ENCODE measurements around the gene APLN. TPM values are rescaled to one million over a fixed set of nuclear protein-coding genes. Genes with fewer than 3 reads are reported as not detected.

Gene APLN
- total and polyA plus RNA-seq, 10 donors, result 0.09 to 2.0 (median 0.26) TPM; not detected in 2

- peaks cover 0 to 26% (median 15%) of the 10 kb centered on the region in 6 donors for H3K4me1 ChIP-seq
- intact Hi-C loops (cut with DNase I; ENCODE audit: low total_unique reads), result no loop called here
- DNase-seq, result no peak
- no peaks in the 10 kb centered on the region for H3K9me3 ChIP-seq
- WGBS, 5 donors, result 46 to 75% (median 66%) methylated on average over 6 to 10 of the region's 10 CpGs
- TF ChIP-seq POLR2A (IDR thresholded peaks at IDR 0.05), result no peak
- H3K4me3 ChIP-seq, result peak overlapping the region in 3 of 8 donors; percentile 44 to 70 (median 50)
- peaks cover 0 to 38% (median 16%) of the 10 kb centered on the region in 7 donors for H3K27me3 ChIP-seq (replicated peaks in 1 of 7)
- no peaks in the 10 kb centered on the region for H3K36me3 ChIP-seq
- H3K27ac ChIP-seq, result no peak overlapping the region
These were observed 1.4 kb downstream of the APLN start for GRCh38 chrX:129653181-129653970.

- no peak overlapping the region for H3K27ac ChIP-seq
- no peak overlapping the region for H3K4me3 ChIP-seq
- no peak for TF ChIP-seq POLR2A (IDR thresholded peaks at IDR 0.05)
- TF ChIP-seq CTCF (IDR thresholded peaks at IDR 0.05 in 8 of 11, conservative IDR thresholded peaks at IDR 0.05 in 3 of 11), result no peak
- no peaks in the 10 kb centered on the region for H3K36me3 ChIP-seq
- intact Hi-C loops (cut with DNase I; ENCODE audit: low total_unique reads), result no loop called here
- WGBS, 5 donors, result 70 to 98% (median 86%) methylated on average over 8 of the region's 8 CpGs
- H3K9me3 ChIP-seq, result no peaks in the 10 kb centered on the region
- peaks cover 0 to 38% (median 16%) of the 10 kb centered on the region in 7 donors for H3K27me3 ChIP-seq (replicated peaks in 1 of 7)
- H3K4me1 ChIP-seq, result peaks cover 0 to 26% (median 15%) of the 10 kb centered on the region in 6 donors
- no peak for DNase-seq
These were observed 2.1 kb downstream of the APLN start for GRCh38 chrX:129652565-129653169.

- intact Hi-C loops (cut with DNase I; ENCODE audit: low total_unique reads), result no loop called here
- Histone ChIP-seq H3K27ac (no peak overlapping the region), H3K4me1 (peaks cover 0 to 26% (median 15%) of the 10 kb centered on the region in 6 donors), H3K4me3 (no peak overlapping the region), H3K36me3 (no peaks in the 10 kb centered on the region), H3K9me3 (no peaks in the 10 kb centered on the region), H3K27me3 (replicated peaks in 1 of 7) (peaks cover 0 to 38% (median 16%) of the 10 kb centered on the region in 7 donors)
- DNase-seq, result no peak
- WGBS, 5 donors, result 78 to 88% (median 86%) methylated on average over 10 to 14 of the region's 14 CpGs
- TF ChIP-seq POLR2AphosphoS5 (IDR thresholded peaks at IDR 0.05) (no peak), CTCF (IDR thresholded peaks at IDR 0.05 in 8 of 11, conservative IDR thresholded peaks at IDR 0.05 in 3 of 11) (no peak), POLR2A (IDR thresholded peaks at IDR 0.05) (no peak)
These were observed 2.8 kb downstream of the APLN start for GRCh38 chrX:129651756-129652564.

GRCh38 chrX:129650821-129651510, 3.8 kb downstream of the APLN start:
- Histone ChIP-seq H3K9me3 (no peaks in the 10 kb centered on the region), H3K27ac (no peak overlapping the region), H3K4me1 (peaks cover 0 to 26% (median 15%) of the 10 kb centered on the region in 6 donors), H3K27me3 (replicated peaks in 1 of 7) (peaks cover 0 to 38% (median 16%) of the 10 kb centered on the region in 7 donors), H3K36me3 (no peaks in the 10 kb centered on the region), H3K4me3 (no peak overlapping the region)
- 62 to 78% (median 71%) methylated on average over 4 to 7 of the region's 7 CpGs for WGBS, 5 donors
- intact Hi-C loops (cut with DNase I; ENCODE audit: low total_unique reads), result no loop called here
- TF ChIP-seq CTCF (IDR thresholded peaks at IDR 0.05 in 8 of 11, conservative IDR thresholded peaks at IDR 0.05 in 3 of 11) (no peak), POLR2AphosphoS5 (IDR thresholded peaks at IDR 0.05) (no peak), POLR2A (IDR thresholded peaks at IDR 0.05) (no peak)
- no peak for DNase-seq

All from spleen (tissue), 11 donors.